Gastrocnemius medialis (tissue), 4 donors: ENCODE results near the gene GYPA. TPM values are rescaled to one million over a fixed set of nuclear protein-coding genes. Genes with fewer than 3 reads are reported as not detected.
"Not testable (repeated sequence)": the region's sequence is repeated elsewhere in the genome, so short reads cannot be mapped to it uniquely, and the experiment has no call there.

Experiments used
- ATAC-seq, 2 donors: fragments of 150-250 bp; one replicate each; pipeline ENCODE4 v1.9.1; 2016
- DNase-seq, 2 donors: peaks; one replicate each; pipeline ENCODE4 v3.0.0-alpha.2; 2019
- H3K27ac ChIP-seq, 4 donors: fragments of 200-600 bp; sonication (generic); 1 replicate in 1 of 4; 2 replicates in 3 of 4; pipeline ENCODE4 v1.5.1; 2016 to 2018; ENCODE audit warnings: mild to moderate bottlenecking in 2 of 4, moderate library complexity in 1 of 4
- H3K27me3 ChIP-seq, 3 donors: fragments of 200-600 bp; sonication (generic) in 2 of 3; 1 replicate in 1 of 3; 2 replicates in 2 of 3; pipeline versions ENCODE4 v1.5.1 to v1.6.0; 2016 to 2019; ENCODE audit warnings: mild to moderate bottlenecking in 1 of 3, moderate library complexity in 1 of 3
- H3K36me3 ChIP-seq, 2 donors: fragments of 200-600 bp; sonication (generic) in 1 of 2; one replicate each; pipeline ENCODE4 v1.5.1; 2017 to 2018
- H3K4me1 ChIP-seq, 2 donors: fragments of 200-600 bp; sonication (generic) in 1 of 2; one replicate each; pipeline ENCODE4 v1.5.1; 2016 to 2017; ENCODE audit warnings: mild to moderate bottlenecking in 2 of 2
- H3K4me3 ChIP-seq, 4 donors: fragments of 200-600 bp; sonication (generic) in 3 of 4; 1 replicate in 1 of 4; 2 replicates in 3 of 4; pipeline ENCODE4 v1.5.1; 2016 to 2019; ENCODE audit warnings: mild to moderate bottlenecking in 2 of 4
- H3K9me3 ChIP-seq, 3 donors: fragments of 200-600 bp; sonication (generic) in 2 of 3; 1 replicate in 1 of 3; 2 replicates in 2 of 3; pipeline ENCODE4 v1.5.1; 2016 to 2019
- POLR2A ChIP-seq, 2 donors: fragments of 450-650 bp; IDR thresholded peaks; one replicate each; pipeline ENCODE4 v1.6.1; 2017; ENCODE audit warnings: antibody characterized with exemption in 2 of 2, mild to moderate bottlenecking in 2 of 2, moderate library complexity in 2 of 2
- in situ Hi-C, 4 donors: fragments of 200-750 bp; cut with MboI; loops; one replicate each; pipeline versions ENCODE4 v1.15.0 to v1.8.0; 2017; ENCODE audit warnings: low sequenced_read_pairs in 4 of 4
- intact Hi-C: fragments of 100-400 bp; cut with DNase I; formaldehyde crosslinking; loops from one replicate; pipeline ENCODE4 v1.15.1; 2023; ENCODE audit warnings: low total_unique reads
- total RNA-seq, 4 donors: library from RNA; depleted of rRNA; stranded (reverse); fragments of >200 nt; gene quantifications; one replicate each; pipeline versions ENCODE4 v1.1.0 to v1.2.3, GENCODE V29; 2016
- TF ChIP-seq, protein P1 (sequence below), 5 experiments: fragments of 450-650 bp in 3 of 5; fragments of 200-600 bp in 2 of 5; sonication (generic) in 2 of 5; IDR thresholded peaks in 4 of 5; conservative IDR thresholded peaks in 1 of 5; 1 replicate in 4 of 5; 2 replicates in 1 of 5; pipeline ENCODE4 v1.5.1; 2016 to 2019; ENCODE audit warnings: antibody characterized with exemption in 5 of 5, mild to moderate bottlenecking in 3 of 5, moderate library complexity in 3 of 5

The GYPA gene
- total RNA-seq, 4 donors from 2014 or later = not detected

DNA sequence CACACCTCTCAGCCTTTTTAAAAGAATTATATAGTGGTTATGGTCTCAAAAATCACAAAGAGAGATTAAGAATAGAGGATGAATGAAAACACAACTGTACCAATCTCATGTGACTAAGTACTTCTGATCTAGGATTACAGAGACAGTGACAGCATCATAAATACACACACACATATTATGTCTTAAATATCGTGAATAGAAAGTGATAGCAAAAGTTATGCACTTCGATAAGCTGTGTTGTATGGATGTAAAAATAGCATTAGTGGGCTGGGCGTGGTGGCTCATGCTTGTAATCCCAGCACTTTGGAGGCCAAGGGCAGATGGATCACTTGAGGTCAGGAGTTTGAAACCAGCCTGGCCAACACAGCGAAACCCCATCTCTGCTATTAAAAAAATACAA is 25.0 kb downstream of the GYPA start:
- intact Hi-C loops = no loop called here
- no peak overlapping the region for H3K27ac ChIP-seq
- in situ Hi-C loops = no loop called here
- H3K36me3 ChIP-seq = no peaks in the 10 kb centered on the region
- no peak overlapping the region for H3K4me3 ChIP-seq
- no peak for DNase-seq
- TF ChIP-seq, protein P1, sequence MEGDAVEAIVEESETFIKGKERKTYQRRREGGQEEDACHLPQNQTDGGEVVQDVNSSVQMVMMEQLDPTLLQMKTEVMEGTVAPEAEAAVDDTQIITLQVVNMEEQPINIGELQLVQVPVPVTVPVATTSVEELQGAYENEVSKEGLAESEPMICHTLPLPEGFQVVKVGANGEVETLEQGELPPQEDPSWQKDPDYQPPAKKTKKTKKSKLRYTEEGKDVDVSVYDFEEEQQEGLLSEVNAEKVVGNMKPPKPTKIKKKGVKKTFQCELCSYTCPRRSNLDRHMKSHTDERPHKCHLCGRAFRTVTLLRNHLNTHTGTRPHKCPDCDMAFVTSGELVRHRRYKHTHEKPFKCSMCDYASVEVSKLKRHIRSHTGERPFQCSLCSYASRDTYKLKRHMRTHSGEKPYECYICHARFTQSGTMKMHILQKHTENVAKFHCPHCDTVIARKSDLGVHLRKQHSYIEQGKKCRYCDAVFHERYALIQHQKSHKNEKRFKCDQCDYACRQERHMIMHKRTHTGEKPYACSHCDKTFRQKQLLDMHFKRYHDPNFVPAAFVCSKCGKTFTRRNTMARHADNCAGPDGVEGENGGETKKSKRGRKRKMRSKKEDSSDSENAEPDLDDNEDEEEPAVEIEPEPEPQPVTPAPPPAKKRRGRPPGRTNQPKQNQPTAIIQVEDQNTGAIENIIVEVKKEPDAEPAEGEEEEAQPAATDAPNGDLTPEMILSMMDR (IDR thresholded peaks at IDR 0.05 in 4 of 5, conservative IDR thresholded peaks at IDR 0.05 in 1 of 5) = no peak
- TF ChIP-seq POLR2A (IDR thresholded peaks at IDR 0.05) = no peak
- no peaks in the 10 kb centered on the region for H3K27me3 ChIP-seq
- H3K4me1 ChIP-seq = no peaks in the 10 kb centered on the region
- no peaks in the 10 kb centered on the region for H3K9me3 ChIP-seq
- ATAC-seq = no peak

GRCh38 chr4:144113546-144113945 is 27.0 kb downstream of the GYPA start:
- H3K4me3 ChIP-seq = no peak overlapping the region
- ATAC-seq = no peak
- in situ Hi-C loops = no loop called here
- TF ChIP-seq, protein P1 (IDR thresholded peaks at IDR 0.05 in 4 of 5, conservative IDR thresholded peaks at IDR 0.05 in 1 of 5) = no peak
- TF ChIP-seq POLR2A (IDR thresholded peaks at IDR 0.05) = no peak
- intact Hi-C loops = no loop called here
- no peak overlapping the region for H3K27ac ChIP-seq
- H3K27me3 ChIP-seq = no peaks in the 10 kb centered on the region
- no peaks in the 10 kb centered on the region for H3K36me3 ChIP-seq
- DNase-seq = no peak
- no peaks in the 10 kb centered on the region for H3K9me3 ChIP-seq
- H3K4me1 ChIP-seq = no peaks in the 10 kb centered on the region

DNA sequence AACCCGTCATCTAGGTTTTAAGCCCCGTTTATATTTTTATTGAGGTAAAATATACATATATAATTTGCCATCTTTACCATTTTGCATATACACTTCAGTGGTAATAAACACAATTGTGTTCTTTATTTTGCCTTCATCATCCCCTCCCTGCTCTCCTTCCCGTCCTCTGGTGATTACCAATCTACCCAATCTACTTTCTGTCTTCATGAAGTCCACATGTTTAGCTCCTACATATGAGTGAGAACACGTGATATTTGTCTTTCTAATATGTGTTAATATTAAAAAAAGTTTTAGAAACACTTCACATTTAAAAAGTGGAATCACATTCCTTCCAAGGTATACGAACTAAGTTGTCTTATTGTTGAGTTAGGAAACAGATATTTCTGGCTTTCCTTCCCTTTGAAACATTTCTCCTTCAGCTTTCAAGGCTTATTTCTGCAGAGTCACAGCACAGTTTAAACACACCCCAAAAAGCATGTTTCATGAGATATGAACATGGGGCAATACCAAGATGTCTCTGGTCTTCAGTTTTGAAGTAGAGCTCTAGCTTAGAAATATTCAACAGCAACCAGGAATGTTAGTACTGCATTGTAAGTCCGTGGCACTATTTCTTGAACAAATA is 35.9 kb downstream of the GYPA start:
- no peak for TF ChIP-seq POLR2A (IDR thresholded peaks at IDR 0.05)
- TF ChIP-seq, protein P1 (IDR thresholded peaks at IDR 0.05 in 4 of 5, conservative IDR thresholded peaks at IDR 0.05 in 1 of 5) = no peak
- Histone ChIP-seq H3K27ac (no peak overlapping the region), H3K9me3 (no peaks in the 10 kb centered on the region), H3K4me1 (no peaks in the 10 kb centered on the region), H3K27me3 (no peaks in the 10 kb centered on the region), H3K36me3 (no peaks in the 10 kb centered on the region), H3K4me3 (no peak overlapping the region)
- DNase-seq (no peak), ATAC-seq (no peak)
- in situ Hi-C loops = no loop called here
- intact Hi-C loops = no loop called here

- in situ Hi-C loops, H3K27ac ChIP-seq, H3K27me3 ChIP-seq, H3K4me3 ChIP-seq, H3K4me1 ChIP-seq, ATAC-seq, intact Hi-C loops, H3K9me3 ChIP-seq, DNase-seq, H3K36me3 ChIP-seq: not testable (repeated sequence)
Measured at GRCh38 chr4:144097776-144098175, 42.7 kb downstream of the GYPA start.

- intact Hi-C loops, ATAC-seq, in situ Hi-C loops: not testable (repeated sequence)
Measured at GRCh38 chr4:144093995-144094394, 46.5 kb downstream of the GYPA start.

DNA sequence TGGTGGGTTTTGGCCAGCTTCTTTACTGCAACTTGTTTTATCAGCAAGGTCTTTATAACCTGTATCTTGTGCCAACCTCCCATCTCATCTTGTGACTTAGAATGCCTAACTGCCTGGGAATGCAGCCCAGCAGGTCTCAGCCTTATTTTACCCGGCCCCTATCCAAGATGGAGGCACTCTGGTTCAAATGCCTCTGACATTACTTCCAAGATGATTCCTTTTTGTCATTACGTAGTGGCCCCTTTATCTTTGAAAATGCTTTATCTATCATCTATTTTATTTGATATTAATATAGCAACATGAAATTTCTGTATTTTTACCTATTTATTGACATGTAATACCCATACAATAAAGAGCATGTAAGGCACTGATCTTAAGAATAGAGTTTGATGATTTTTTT is 49.3 kb downstream of the GYPA start:
- H3K4me3 ChIP-seq, H3K27me3 ChIP-seq, H3K36me3 ChIP-seq, H3K4me1 ChIP-seq, H3K27ac ChIP-seq, ATAC-seq, in situ Hi-C loops, intact Hi-C loops, DNase-seq, H3K9me3 ChIP-seq: not testable (repeated sequence)

More at GRCh38 chr4:144093995-144094394, 46.5 kb downstream of the GYPA start:
- H3K4me1 ChIP-seq, H3K27ac ChIP-seq, H3K4me3 ChIP-seq, DNase-seq, H3K36me3 ChIP-seq, H3K27me3 ChIP-seq, H3K9me3 ChIP-seq: not testable (repeated sequence)
